Breast epithelium (tissue), 4 donors: ENCODE data around the gene UGT2B28. TPM values are rescaled to one million over a fixed set of nuclear protein-coding genes. Genes with fewer than 3 reads are reported as not detected.
"Not testable (repeated sequence)": the region's sequence is repeated elsewhere in the genome, so short reads cannot be mapped to it uniquely, and the experiment has no call there.

Experiments
- DNase-seq, 2 donors: peaks; one replicate each; pipeline ENCODE4 v3.0.0-alpha.2; 2019; ENCODE audit warnings: low spot score in 2 of 2
- H3K27ac ChIP-seq, 2 donors: fragments of 200-600 bp; sonication (generic) in 1 of 2; one replicate each; pipeline ENCODE4 v1.5.1; 2016 to 2019; ENCODE audit warnings: mild to moderate bottlenecking in 1 of 2
- H3K27me3 ChIP-seq, 2 donors: fragments of 200-600 bp; sonication (generic) in 1 of 2; one replicate each; pipeline versions ENCODE4 v1.5.1 to v1.6.0; 2017 to 2019; ENCODE audit warnings: control low read depth in 1 of 2, mild to moderate bottlenecking in 1 of 2
- H3K36me3 ChIP-seq: fragments of 200-600 bp; one replicate; pipeline ENCODE4 v1.5.1; 2019
- H3K4me1 ChIP-seq, 2 donors: fragments of 200-600 bp; sonication (generic); one replicate each; pipeline ENCODE4 v1.5.1; 2016 to 2019; ENCODE audit warnings: control low read depth in 1 of 2
- H3K4me3 ChIP-seq, 3 donors: fragments of 200-600 bp; sonication (generic); 1 replicate in 2 of 3; 2 replicates in 1 of 3; pipeline ENCODE4 v1.5.1; 2016 to 2019; ENCODE audit warnings: mild to moderate bottlenecking in 3 of 3, moderate library complexity in 2 of 3
- H3K9me3 ChIP-seq, 2 donors: fragments of 200-600 bp; sonication (generic) in 1 of 2; one replicate each; pipeline ENCODE4 v1.5.1; 2016 to 2019; ENCODE audit warnings: control low read depth in 1 of 2
- CTCF ChIP-seq, 3 donors: fragments of 450-650 bp; IDR thresholded peaks; one replicate each; pipeline ENCODE4 v1.5.1; 2016 to 2017; ENCODE audit warnings: antibody characterized with exemption in 3 of 3, mild to moderate bottlenecking in 3 of 3, moderate library complexity in 3 of 3
- POLR2A ChIP-seq: fragments of 450-650 bp; IDR thresholded peaks from one replicate; pipeline ENCODE4 v1.6.1; 2016; ENCODE audit warnings: antibody characterized with exemption, mild to moderate bottlenecking, moderate library complexity
- POLR2AphosphoS5 ChIP-seq, 3 donors: sonication (generic); formaldehyde crosslinking; IDR thresholded peaks; one replicate each; pipeline ENCODE4 v1.6.1; 2017; ENCODE audit warnings: antibody characterized with exemption in 3 of 3
- intact Hi-C: fragments of 100-400 bp; cut with DNase I; formaldehyde crosslinking; loops from one replicate; pipeline ENCODE4 v1.15.1; 2023; ENCODE audit warnings: low total_unique reads
- total RNA-seq, 3 donors: library from RNA; depleted of rRNA; stranded (reverse); fragments of >200 nt; gene quantifications; one replicate each; pipeline ENCODE4 v1.1.0, GENCODE V29; 2016

Gene UGT2B28
- total RNA-seq, result 1 to 10 TPM in 2 of 3 donors, not detected in 1; 1.9 to 2.0 TPM

GRCh38 chr4:69280081-69280480, at the start of gene UGT2B28:
Gene UGT2B28, plus strand, starts transcription at chr4:69280475. Its CDS starts 26 bp downstream, at chr4:69280501.
- H3K36me3 ChIP-seq, intact Hi-C loops, H3K4me1 ChIP-seq, H3K27ac ChIP-seq, H3K27me3 ChIP-seq, H3K9me3 ChIP-seq, DNase-seq, H3K4me3 ChIP-seq: not testable (repeated sequence)

GRCh38 chr4:69239092-69239491, 41.2 kb upstream of the UGT2B28 start:
- Histone ChIP-seq H3K36me3 (no peaks in the 10 kb centered on the region), H3K4me1 (no peaks in the 10 kb centered on the region), H3K27ac (no peak overlapping the region), H3K9me3 (no peaks in the 10 kb centered on the region), H3K27me3 (no peaks in the 10 kb centered on the region), H3K4me3 (no peak overlapping the region)
- intact Hi-C loops, result no loop called here
- TF ChIP-seq CTCF (IDR thresholded peaks at IDR 0.05) (no peak), POLR2A (no peak), POLR2AphosphoS5 (IDR thresholded peaks at IDR 0.05) (no peak)
- no peak for DNase-seq

GRCh38 chr4:69239557-69240168, 40.6 kb upstream of the UGT2B28 start:
- no peaks in the 10 kb centered on the region for H3K27me3 ChIP-seq
- no peaks in the 10 kb centered on the region for H3K9me3 ChIP-seq
- no peaks in the 10 kb centered on the region for H3K4me1 ChIP-seq
- H3K4me3 ChIP-seq, result no peak overlapping the region
- no peak overlapping the region for H3K27ac ChIP-seq
- no peaks in the 10 kb centered on the region for H3K36me3 ChIP-seq
- no peak for DNase-seq
- intact Hi-C loops, result no loop called here
- TF ChIP-seq CTCF (IDR thresholded peaks at IDR 0.05) (no peak), POLR2A (no peak), POLR2AphosphoS5 (IDR thresholded peaks at IDR 0.05) (no peak)

GRCh38 chr4:69240787-69241186, 39.5 kb upstream of the UGT2B28 start:
- intact Hi-C loops, H3K27ac ChIP-seq, H3K9me3 ChIP-seq, H3K36me3 ChIP-seq, H3K4me3 ChIP-seq, H3K4me1 ChIP-seq, DNase-seq, H3K27me3 ChIP-seq: not testable (repeated sequence)

- H3K4me3 ChIP-seq, DNase-seq, H3K36me3 ChIP-seq, H3K27ac ChIP-seq, H3K9me3 ChIP-seq, H3K27me3 ChIP-seq, H3K4me1 ChIP-seq, intact Hi-C loops: not testable (repeated sequence)
Observed at GRCh38 chr4:69241746-69242145, 38.5 kb upstream of the UGT2B28 start.

- intact Hi-C loops, result not testable (repeated sequence)
Observed at GRCh38 chr4:69242562-69243240, 37.6 kb upstream of the UGT2B28 start.

GRCh38 chr4:69250884-69251283, 29.4 kb upstream of the UGT2B28 start:
- H3K4me3 ChIP-seq, H3K27me3 ChIP-seq, H3K27ac ChIP-seq, H3K9me3 ChIP-seq, intact Hi-C loops, H3K4me1 ChIP-seq, H3K36me3 ChIP-seq, DNase-seq: not testable (repeated sequence)

More at GRCh38 chr4:69242562-69243240, 37.6 kb upstream of the UGT2B28 start:
- H3K4me1 ChIP-seq, H3K27me3 ChIP-seq, H3K36me3 ChIP-seq, DNase-seq, H3K27ac ChIP-seq, H3K4me3 ChIP-seq, H3K9me3 ChIP-seq: not testable (repeated sequence)

GRCh38 chr4:69253147-69253772, 27.0 kb upstream of the UGT2B28 start:
- H3K4me1 ChIP-seq, H3K36me3 ChIP-seq, DNase-seq, H3K9me3 ChIP-seq, H3K4me3 ChIP-seq, H3K27me3 ChIP-seq, H3K27ac ChIP-seq, intact Hi-C loops: not testable (repeated sequence)

GRCh38 chr4:69268612-69269011, 11.7 kb upstream of the UGT2B28 start:
- DNase-seq, H3K4me3 ChIP-seq, H3K27me3 ChIP-seq, H3K27ac ChIP-seq, H3K4me1 ChIP-seq, intact Hi-C loops, H3K36me3 ChIP-seq, H3K9me3 ChIP-seq: not testable (repeated sequence)

- H3K27ac ChIP-seq, H3K4me3 ChIP-seq, DNase-seq, H3K4me1 ChIP-seq, H3K36me3 ChIP-seq, H3K27me3 ChIP-seq, intact Hi-C loops, H3K9me3 ChIP-seq: not testable (repeated sequence)
Observed at GRCh38 chr4:69296356-69296755, 16.1 kb downstream of the UGT2B28 start.

GRCh38 chr4:69308426-69309033, 28.3 kb downstream of the UGT2B28 start:
- intact Hi-C loops, H3K27me3 ChIP-seq, H3K4me3 ChIP-seq, H3K36me3 ChIP-seq, DNase-seq, H3K4me1 ChIP-seq, H3K27ac ChIP-seq, H3K9me3 ChIP-seq: not testable (repeated sequence)
